Right hindlimb (tissue), 1 donor: Measurements from ENCODE around the gene CIART.
A peak's percentile ranks its signal among the peaks of the same experiment; 100 is the strongest.
"Not testable (repeated sequence)": the region's sequence is repeated elsewhere in the genome, so short reads cannot be mapped to it uniquely, and the experiment has no call there.

Experiments
- DNase-seq: peaks from one replicate; pipeline ENCODE4 v3.0.0-alpha.2; 2018

Gene CIART

GRCh38 chr1:150281758-150282557 is at the start of gene CIART:
CIART (plus strand) TSS chr1:150282554; CDS start chr1:150283268, 714 bp downstream.
- peak; percentile 96 for DNase-seq

- not testable (repeated sequence) for DNase-seq
These were observed 49.4 kb upstream of the CIART start for GRCh38 chr1:150232921-150233320.

- DNase-seq, result no peak
These were observed 48.7 kb upstream of the CIART start for GRCh38 chr1:150233359-150234308.

GRCh38 chr1:150234309-150234565 is 48.1 kb upstream of the CIART start:
- no peak for DNase-seq

- peak; percentile 87 for DNase-seq
These were observed 47.6 kb upstream of the CIART start for GRCh38 chr1:150234566-150235293.

GRCh38 chr1:150235294-150235851 is 47.0 kb upstream of the CIART start:
- no peak for DNase-seq

GRCh38 chr1:150235852-150236613 is 46.3 kb upstream of the CIART start, which contains the start of gene ANP32E:
ANP32E (minus strand) TSS chr1:150236112; CDS start chr1:150235786, 326 bp downstream.
- peak; percentile 99 for DNase-seq

- DNase-seq, result no peak
These were observed 45.7 kb upstream of the CIART start for GRCh38 chr1:150236614-150237100.

- DNase-seq, result not testable (repeated sequence)
These were observed 45.2 kb upstream of the CIART start for GRCh38 chr1:150237176-150237575.

- no peak for DNase-seq
These were observed 44.6 kb upstream of the CIART start for GRCh38 chr1:150237746-150238145.

- DNase-seq, result no peak
These were observed 39.4 kb upstream of the CIART start for GRCh38 chr1:150243003-150243402.

- DNase-seq, result no peak
These were observed 32.4 kb upstream of the CIART start for GRCh38 chr1:150249936-150250335.

- DNase-seq, result no peak
These were observed 26.2 kb upstream of the CIART start for GRCh38 chr1:150256198-150256553.

- DNase-seq, result no peak
These were observed 25.6 kb upstream of the CIART start for GRCh38 chr1:150256554-150257341.

- DNase-seq, result no peak
These were observed 24.4 kb upstream of the CIART start, which contains the start of gene CA14 for GRCh38 chr1:150257624-150258585. CA14 (plus strand) TSS chr1:150257774; CDS start chr1:150258129, 355 bp downstream.

- DNase-seq, result no peak
These were observed 23.1 kb upstream of the CIART start for GRCh38 chr1:150259217-150259616.

- DNase-seq, result peak; percentile 66
These were observed 22.3 kb upstream of the CIART start for GRCh38 chr1:150259758-150260669.

GRCh38 chr1:150261367-150261766 is 21.0 kb upstream of the CIART start:
- no peak for DNase-seq
